GM12873 (cell line): Measurements from ENCODE around the gene SH3D19.

Experiments
- TF ChIP-seq, protein P1 (sequence below): IDR thresholded peaks from 2 replicates; pipeline ENCODE4 v1.5.1; 2012; ENCODE audit warnings: low read depth, mild to moderate bottlenecking, moderate library complexity, low read length, control low read depth; ENCODE audit not compliant: insufficient read depth; ENCODE audit errors: missing control alignments

Gene SH3D19

DNA sequence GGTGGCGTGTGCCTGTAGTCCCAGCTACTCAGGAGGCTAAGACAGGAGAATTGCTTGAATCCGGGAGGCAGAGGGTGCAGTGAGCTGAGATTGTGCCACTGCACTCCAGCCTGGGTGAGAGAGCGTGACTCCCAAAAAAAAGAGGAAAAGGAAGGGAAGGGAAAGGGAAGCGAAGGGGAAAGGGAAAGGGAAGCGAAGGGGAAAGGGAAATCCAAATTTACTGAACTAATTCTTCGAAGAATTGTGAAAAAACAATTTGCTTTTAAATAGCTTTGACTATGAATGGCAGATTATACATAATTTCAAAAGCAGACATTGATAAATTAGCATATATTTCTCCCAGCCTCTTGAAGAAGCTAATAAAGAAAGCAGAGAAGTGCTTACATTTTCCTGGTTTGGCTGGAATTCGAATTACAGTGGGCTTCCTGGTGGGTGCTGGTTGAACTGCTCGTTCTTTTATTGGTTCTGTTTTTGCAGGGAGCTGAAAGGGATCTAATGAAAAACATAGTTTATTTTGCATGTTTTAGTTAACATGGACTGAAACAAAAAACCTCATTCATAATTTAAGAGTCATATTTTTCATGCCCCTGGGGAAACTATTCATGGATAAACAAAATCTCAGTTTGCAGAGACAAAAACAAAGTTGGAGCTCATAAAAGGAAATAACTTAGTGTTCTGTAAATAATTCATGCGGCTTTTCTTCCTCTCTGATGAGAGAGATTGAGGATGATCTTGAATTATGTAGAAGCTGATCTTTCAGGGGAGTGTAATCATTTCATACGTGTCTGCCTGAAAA, 160.0 kb downstream of the SH3D19 start:
- TF ChIP-seq, protein P1, sequence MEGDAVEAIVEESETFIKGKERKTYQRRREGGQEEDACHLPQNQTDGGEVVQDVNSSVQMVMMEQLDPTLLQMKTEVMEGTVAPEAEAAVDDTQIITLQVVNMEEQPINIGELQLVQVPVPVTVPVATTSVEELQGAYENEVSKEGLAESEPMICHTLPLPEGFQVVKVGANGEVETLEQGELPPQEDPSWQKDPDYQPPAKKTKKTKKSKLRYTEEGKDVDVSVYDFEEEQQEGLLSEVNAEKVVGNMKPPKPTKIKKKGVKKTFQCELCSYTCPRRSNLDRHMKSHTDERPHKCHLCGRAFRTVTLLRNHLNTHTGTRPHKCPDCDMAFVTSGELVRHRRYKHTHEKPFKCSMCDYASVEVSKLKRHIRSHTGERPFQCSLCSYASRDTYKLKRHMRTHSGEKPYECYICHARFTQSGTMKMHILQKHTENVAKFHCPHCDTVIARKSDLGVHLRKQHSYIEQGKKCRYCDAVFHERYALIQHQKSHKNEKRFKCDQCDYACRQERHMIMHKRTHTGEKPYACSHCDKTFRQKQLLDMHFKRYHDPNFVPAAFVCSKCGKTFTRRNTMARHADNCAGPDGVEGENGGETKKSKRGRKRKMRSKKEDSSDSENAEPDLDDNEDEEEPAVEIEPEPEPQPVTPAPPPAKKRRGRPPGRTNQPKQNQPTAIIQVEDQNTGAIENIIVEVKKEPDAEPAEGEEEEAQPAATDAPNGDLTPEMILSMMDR: no peak

DNA sequence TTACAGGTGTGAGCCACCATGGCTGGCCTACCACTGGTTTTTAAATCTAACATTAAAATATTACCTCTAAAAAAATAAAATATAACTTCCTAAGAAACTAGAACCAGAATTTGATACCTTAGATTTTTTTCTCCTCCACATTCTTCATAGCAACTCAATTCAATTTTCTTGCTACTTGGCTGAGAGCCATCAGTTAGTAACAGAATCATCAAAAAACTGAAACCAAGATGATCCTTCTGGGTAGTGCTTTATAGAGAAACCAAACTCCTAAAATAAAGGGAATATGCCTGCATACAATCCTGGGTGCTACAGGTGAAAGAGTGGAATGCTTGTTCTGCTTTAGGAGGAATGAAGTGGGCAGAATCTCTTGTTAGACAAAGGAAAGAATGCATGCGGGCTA, 161.6 kb downstream of the SH3D19 start:
- TF ChIP-seq, protein P1: no peak

DNA sequence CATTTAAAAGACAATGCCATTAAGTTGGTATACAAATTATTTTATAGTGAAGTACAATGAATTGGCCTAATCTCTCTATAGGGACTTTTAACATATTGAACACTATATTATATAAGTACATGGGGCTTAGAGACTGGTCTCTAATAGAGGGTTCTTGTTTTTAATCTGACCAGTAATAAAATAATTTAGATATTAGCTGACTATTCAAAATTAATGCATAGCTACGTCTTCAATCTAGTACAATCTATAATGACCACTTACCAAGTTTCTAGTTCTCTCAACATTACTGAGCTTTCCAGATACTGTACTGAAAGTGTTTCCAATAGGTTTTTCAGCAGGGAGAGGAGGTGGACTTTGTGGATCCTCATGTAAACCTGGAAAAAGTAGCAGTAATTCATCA, 166.4 kb downstream of the SH3D19 start:
- TF ChIP-seq, protein P1: no peak

DNA sequence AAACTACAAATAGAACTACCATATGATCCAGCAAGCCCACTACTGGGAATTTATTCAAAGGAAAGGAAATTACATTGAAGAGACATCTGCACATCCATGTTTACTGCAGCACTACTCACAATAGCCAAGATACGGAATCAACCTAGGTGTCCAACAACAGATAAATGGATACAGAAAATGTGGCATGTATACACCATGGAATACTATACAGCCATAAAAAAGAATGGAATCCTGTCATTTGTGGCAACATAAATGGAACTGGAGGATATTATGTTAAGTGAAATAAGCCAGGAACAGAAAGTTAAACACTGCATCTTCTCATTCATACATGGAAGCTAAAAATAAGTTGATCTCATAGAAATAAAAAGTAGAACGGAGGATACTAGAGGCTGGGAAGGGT, 167.9 kb downstream of the SH3D19 start:
- TF ChIP-seq, protein P1: no peak

DNA sequence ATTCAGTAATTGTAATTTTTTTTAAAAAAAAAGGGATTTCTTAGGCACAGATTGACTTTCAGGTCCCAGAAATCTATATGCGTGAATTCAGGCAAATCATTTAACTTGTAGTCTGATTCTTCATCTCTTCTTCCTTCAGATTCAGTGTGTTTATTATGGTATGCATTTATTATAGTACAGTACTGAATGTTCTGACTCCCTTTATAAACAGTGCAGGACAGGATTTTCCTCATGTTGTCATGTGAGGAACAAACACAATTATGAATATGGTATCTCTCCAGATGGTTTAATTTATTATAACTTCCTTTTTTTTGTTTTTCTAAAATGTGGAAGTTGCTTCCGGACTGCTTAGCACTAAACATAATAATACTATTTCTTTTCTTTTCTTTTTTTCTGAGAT, 171.8 kb downstream of the SH3D19 start:
- TF ChIP-seq, protein P1: no peak

DNA sequence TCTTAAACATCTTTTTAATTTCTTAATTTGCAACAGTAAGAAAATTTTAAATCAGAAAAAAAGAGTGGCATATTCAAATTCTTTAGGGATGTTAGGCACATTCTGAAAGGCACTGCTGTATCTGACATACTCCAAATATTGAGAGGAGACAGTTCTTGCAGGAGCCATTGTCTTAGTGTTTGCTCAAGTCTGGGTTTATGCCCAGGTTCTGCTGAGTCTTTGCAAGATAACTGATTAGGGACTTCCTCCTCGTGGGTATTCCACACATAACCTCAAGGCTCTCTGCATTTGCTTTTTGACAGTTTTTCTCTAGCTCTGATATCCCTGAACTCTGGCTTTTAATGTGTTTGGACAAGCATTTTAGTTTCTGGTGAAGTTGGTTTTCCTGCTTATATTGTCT, 173.4 kb downstream of the SH3D19 start:
- TF ChIP-seq, protein P1: no peak

DNA sequence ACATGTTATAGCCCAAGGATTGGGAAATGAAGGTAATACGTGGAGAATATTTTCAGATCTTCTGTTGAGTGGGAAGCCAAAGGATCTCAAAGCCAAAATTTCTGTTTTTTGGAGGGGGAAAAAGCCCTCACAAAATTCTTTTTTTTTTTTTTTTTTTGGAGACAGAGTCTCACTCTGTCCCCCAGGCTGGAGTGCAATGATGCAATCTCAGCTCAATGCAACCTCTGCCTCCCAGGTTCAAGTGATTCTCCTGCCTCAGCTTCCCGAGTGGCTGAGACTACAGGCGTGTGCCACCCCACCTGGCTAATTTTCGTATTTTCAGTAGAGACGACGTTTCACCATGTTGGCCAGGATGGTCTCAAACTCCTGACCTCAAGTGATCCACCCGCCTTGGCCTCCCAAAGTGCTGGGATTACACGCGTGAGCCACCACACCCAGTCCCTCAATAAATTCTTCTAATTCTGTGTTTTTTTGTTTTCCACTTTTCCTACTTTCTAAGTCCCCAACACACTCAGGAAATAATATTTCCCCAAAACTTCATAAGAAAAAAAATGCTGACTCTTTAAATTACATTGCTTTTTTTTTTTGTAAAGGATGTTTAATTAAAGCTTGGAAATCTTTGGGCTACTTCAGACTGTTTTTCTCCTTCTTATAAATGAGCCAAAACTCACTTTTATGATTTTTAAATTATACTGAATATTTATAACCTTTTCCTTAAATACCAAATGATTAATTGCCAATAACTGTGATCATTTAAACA, 174.4 kb downstream of the SH3D19 start:
- TF ChIP-seq, protein P1: no peak
